GM18526 (cell line): ENCODE data around the gene EFHC1.

ENCODE experiments used
- POLR2A ChIP-seq: IDR thresholded peaks from 3 replicates; pipeline ENCODE4 v1.6.1; 2011; ENCODE audit not compliant: insufficient read length; ENCODE audit errors: extremely low read depth

EFHC1 gene, protein sequence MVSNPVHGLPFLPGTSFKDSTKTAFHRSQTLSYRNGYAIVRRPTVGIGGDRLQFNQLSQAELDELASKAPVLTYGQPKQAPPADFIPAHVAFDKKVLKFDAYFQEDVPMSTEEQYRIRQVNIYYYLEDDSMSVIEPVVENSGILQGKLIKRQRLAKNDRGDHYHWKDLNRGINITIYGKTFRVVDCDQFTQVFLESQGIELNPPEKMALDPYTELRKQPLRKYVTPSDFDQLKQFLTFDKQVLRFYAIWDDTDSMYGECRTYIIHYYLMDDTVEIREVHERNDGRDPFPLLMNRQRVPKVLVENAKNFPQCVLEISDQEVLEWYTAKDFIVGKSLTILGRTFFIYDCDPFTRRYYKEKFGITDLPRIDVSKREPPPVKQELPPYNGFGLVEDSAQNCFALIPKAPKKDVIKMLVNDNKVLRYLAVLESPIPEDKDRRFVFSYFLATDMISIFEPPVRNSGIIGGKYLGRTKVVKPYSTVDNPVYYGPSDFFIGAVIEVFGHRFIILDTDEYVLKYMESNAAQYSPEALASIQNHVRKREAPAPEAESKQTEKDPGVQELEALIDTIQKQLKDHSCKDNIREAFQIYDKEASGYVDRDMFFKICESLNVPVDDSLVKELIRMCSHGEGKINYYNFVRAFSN

DNA sequence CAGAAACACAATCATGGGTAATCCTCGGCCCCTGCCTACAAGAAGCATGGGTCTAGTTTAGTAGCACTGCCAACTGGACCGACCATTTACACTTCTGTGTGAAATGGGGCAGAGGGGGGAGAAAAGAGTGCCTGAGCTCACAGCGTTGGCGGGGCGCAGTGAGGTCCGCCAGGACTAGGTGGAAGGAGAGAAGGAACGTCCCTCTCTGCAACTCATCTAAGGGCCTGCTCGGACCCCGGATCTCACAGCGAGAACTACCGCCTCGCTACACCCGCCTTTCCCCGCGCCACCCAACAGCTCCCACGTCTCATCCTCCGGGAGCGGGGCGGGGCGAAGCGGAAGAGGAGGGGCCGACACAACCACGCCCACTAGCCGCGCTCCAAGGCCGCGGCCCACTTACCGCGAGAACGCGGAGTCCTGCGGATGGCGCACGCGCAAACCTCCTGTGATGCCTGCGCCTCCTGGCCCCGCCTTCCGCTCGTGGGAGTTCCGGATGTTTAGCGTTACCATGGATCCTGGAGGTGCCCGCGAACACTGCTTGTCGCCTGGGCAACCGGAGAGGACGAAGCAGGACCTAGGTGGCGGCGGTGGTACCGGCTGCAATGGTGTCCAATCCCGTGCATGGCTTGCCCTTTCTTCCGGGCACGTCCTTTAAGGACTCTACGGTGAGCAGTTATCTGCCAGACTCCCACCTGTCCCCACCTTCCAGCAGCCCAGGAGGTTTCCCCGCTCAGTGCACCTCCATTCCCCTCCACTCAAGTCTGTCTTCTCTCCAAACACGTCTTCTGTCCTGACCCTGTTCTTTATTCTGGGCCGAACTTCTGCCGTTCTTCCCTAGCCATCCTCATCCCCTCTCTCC, at the start of gene EFHC1:
EFHC1 (plus strand) TSS at position 534 of the 859 bp plus-strand sequence; CDS start at position 603, 69 bp downstream.
- TF ChIP-seq POLR2A: peak; percentile 91

DNA sequence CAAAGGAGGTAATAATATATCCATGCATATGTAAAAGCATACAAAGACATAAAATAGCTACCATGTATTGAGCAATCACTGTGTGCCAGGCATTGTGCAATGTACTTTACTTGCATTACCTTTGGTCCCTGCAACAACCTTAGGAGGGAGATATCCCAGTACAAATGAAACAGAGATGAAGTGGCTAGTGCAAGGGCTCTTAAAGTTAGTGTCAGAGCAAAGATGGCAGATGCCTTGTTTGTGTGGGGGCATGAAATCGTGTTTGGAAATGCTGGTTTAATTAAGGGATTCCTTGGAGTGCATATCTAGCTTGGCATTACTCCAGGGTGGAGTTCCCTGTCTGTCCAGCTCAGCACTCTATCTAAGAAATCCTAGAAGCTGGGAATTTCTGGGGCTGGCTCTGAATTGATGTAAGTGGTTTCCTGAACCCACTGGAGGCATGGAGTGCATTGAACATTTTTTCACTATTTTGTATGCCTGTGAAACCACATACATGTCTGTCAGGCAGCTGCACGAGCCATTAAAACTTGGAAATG, 48.4 kb upstream of the EFHC1 start:
- no peak for TF ChIP-seq POLR2A

DNA sequence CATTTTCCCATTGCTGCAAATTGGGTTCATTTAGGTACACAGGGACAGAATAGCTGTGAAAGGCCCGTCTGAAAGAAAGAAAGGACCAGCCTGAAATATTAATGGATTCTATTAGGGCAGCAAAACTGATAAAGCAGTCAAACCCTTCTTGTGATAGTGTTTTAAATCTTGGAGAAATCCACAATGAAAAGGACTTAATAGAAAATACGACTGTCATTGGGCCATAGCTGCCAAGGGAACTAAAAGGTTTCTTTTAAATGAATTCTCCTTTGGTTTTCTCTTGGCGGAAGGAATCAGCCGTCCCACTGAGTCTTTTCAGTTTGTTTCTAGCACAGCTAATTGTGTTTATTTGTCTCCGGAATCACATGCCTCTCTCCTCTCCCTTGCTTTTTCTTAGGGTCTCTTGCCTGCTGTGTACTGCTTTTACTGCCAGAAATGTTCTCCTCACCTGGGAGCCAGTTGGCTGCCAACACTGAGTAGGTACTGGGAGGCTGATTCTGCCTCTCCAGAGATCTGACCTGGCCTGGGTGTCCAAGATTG, 46.9 kb upstream of the EFHC1 start:
- TF ChIP-seq POLR2A: no peak

DNA sequence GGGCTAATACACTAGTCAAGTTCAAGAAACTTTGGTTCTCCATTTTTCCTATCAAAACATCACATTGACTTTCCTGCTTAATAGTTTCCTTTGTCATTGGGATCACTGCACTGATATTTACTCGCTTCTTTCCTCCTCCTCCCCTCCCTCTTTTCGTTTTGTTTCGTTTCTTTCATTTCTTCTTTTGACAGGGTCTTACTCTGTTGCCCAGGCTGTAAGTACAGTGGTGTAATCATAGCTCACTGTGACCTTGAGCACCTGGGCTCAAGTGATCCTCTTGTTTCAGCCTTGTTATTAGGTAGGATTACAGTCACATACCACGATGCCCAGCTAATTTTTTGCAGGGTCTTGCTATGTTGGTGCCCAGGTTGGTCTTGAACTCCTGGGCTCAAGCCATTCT, 45.9 kb upstream of the EFHC1 start:
- no peak for TF ChIP-seq POLR2A

DNA sequence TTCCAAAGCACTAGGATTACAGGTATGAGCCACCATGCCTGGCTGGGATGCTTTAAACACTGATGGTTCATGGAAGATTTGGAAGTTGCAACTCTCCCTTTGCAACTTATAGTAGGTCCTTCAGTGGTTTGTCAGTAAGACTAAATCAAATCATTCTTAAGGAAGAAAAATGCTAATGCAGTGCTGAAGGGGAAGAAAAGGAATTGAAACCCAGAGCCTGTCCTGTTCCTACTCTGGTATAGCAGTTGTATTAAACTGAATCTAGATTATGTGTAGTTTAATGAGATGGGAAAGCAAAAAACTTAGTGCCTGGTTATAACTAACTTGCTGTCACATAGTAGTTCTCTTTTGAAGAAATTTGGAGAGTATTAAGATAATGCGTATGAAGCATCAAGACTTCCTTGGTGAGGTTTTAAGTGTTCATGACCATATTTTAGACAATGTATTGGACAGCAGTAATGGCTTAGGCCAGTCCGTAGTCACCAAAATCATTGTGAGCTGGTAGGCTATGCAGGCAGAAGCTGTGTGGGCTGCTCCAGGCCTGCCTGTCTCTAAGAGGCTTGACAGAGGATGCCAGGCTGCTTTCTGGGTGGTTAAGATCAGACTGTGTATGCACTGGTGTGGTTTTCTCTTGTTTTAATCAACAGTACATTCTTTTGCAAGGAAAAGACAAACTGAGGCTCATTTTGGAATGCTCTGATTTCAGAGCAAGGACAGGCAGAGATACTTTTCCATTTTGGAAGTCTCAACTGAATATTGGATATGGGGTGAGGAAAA, 44.2 kb upstream of the EFHC1 start:
- no peak for TF ChIP-seq POLR2A

DNA sequence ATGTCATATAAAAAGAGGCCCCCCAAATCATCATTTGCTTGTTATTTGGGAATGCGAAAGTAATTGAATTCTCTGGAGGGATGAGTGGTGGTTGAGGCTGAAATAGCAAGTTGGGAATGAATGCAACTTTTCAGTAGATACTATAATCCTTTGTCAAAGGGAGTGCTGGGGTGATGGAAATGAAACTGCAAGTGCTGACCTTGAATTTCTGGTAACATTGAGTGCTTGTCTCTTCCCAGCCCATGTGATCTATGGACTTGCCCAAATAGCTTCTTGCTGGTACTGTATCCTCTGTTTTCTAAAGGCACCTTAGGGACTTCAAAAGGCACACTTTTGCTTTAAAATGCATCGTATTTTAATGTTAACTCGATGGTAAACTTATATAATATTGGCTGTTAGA, 43.4 kb upstream of the EFHC1 start:
- TF ChIP-seq POLR2A: no peak

DNA sequence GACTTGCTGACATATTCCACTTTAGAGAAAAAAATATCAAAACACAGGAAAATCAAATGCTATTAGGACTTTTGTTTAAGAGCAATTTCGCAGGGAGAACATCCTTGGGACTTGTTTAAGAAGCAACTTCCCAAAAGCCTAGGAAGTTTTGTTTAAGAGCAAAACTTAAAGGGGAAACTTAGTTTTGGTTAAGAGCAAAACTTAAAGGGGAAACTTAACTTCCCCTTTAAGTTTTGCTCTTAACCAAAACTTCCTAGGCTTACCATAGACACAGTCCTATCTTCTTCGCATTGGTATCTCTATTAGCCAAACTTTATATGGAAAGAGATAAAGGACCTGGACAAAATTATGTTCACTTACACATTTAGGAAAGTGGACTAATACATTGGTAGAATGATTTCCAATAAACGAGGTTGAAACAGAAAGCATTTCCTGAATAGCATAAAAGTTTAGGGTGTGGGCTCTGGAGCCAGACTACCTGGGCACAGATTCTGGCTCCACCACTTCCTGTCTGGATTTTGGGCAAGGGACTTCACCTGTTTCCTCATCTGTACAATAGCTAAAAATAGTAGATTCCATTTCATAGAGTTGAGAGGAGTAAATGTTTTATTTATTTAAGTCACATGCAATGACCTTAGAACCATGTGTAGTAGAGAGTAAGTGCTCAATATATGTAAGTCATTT, 42.5 kb upstream of the EFHC1 start:
- no peak for TF ChIP-seq POLR2A

DNA sequence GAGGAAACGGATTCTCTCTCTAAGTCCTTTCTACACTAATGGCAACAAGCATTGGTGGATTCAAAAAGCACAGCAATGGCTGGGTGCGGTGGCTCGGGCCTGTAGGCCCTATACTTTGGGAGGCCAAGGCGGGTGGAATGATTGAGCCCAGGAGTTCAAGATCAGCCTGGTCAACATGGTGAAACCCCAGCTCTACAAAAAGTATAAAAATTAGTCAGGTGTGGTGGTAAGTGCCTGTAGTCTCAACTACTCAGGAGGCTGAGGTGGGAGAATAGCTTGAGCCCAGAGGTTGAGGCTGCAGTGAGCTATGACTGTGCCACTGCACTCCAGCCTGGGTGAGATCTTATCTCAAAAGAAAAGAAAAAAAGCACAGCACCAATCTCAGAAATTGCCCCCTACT, 38.9 kb upstream of the EFHC1 start:
- no peak for TF ChIP-seq POLR2A

DNA sequence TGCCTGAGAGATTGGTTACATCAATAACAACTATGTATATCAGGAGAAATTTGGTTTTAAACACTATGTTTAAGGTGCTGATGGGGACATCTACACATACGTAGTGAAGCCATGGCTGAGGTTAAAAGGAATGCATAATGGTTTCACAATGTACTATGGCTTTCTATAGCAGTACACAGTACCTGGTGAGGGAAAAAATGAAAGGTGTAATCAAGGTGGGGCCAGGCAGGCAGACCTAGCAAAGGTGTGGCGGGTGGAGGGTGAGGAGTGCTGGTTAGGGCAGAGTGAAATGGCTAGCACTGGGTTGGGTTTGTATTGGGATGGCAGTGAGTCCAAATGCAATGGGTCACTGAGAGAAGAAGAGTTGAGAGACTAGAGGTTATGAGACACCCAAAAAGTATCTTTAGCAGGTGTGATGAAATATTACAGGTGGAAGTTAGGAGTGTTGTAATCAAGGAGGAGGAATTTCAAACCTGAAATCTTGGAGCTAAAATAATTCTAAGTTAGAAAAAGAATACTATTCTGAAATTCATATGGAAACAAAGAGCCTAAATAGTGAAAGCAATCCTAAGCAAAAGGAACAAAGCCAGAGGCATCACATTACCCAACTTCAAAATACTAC, 35.9 kb upstream of the EFHC1 start:
- no peak for TF ChIP-seq POLR2A

DNA sequence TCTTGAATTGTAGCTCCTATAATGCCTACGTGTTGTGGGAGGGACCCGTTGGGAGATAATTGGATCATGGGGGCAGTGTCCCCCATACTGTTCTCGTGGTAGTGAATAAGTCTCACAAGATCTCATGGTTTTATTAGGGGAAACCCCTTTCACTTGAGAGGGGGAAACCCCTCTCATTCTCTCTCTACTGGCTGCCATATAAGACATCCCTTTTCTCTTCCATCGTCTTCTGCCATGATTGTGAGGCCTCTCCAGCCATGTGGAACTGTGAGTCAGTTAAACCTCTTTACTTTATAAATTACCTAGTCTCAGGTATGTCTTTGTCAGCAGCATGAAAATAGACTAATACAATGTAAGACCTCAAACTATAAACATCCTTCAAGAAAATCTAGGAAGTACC, 35.1 kb upstream of the EFHC1 start:
- no peak for TF ChIP-seq POLR2A

DNA sequence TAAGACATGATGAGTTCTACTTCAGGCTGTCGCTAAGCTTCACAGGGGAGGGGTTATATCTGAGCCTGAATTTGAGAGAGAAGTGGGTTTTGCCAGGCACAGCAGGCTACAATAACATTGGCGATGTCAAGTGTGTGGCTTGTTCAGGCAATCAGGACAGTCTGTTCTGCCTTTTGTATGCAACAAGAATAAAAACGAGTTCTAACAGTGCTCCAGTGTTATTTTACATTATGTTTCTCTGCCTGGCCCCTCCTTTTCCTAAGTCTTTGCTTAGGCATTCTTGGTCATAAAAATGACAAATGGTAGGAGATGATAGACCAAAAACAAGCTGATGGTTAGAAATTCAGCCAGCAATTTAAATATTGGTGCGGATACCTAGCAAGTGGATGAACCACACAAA, 31.4 kb upstream of the EFHC1 start:
- no peak for TF ChIP-seq POLR2A

DNA sequence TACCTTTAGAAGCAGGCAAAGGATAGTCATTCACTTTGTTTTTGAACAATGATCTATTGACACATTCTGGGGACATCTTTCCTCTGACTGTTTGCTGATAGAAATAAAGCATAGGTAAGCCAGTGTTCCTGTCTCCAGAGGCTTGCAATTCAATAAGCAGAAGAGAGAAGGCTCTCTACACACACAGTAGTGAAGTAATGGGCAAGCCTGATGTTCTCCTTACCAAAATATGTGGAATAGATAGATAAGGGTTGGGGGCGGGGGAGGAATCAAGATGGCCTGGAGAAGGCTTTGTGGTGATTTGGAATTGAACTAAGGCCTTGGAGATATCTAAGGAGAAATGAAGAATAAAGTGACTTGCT, 30.9 kb upstream of the EFHC1 start:
- TF ChIP-seq POLR2A: no peak

DNA sequence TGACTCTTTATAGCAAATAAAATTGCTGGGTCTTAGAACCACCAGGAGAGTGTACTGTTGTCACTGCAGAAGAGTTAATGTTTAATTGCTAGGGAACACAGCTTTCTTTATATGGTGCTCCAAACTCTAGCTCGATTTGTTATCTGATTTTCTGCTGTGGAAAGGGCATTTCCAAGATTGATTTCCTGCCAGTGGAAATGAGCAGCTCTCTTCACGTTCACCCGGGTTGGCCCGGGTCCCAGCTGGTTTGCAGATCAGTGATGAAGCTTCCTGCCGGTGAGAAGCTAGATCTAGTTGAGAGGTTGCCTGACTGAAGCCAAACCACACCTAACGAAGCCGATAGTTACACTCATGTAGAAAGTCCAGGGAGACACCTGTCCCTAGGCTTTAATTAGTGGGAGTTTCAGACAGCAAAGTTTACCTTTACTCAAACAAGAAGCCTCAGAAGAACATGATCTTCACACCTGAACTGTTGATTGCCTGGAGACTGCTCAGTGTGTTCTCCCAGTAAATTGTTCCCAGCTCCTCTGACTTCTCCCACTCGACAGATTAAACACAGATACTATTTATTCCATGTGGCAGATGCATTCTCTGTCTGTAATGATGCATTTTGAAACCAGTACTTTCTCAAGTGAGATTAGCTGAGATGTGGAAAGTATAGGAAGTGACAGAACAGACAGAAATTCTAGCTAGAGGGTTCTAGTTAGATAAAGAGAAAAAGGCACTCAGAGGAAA, 30.3 kb upstream of the EFHC1 start:
- no peak for TF ChIP-seq POLR2A
